GM12878 (cell line): Measurements from ENCODE around the gene SMIM38. TPM values are rescaled to one million over a fixed set of nuclear protein-coding genes. Genes with fewer than 3 reads are reported as not detected.

ENCODE experiments used
- ATAC-seq: fragments of 200-7000 bp; cut with Tn5 transposase; 3 replicates; pipeline ENCODE4 v1.9.1; 2020; ENCODE audit warnings: mild to moderate bottlenecking, moderate library complexity
- BruUV-seq: library from RNA; stranded (reverse); fragments of 400-500 nt; replicated peaks from 2 replicates; lab custom pipeline; 2021; lab: Mats Ljungman, UMichigan
- CTCF ChIA-PET: fragments of 300-600 bp; sonication (Branson Sonifier 250); formaldehyde crosslinking; extraction: SDS; loops from one replicate; lab custom pipeline; 2021; ENCODE audit warnings: inconsistent platforms; lab: Yijun Ruan, JAX
- POLR2A ChIA-PET: fragments of 350-600 bp; formaldehyde crosslinking; extraction: SDS; loops from one replicate; lab custom pipeline; 2021; ENCODE audit warnings: inconsistent platforms; lab: Charles Lee
- RAD21 ChIA-PET: fragments of 300-600 bp; sonication (Branson Sonifier 250); formaldehyde crosslinking; loops from one replicate; lab custom pipeline; 2023; ENCODE audit warnings: antibody characterized with exemption; ENCODE audit not compliant: unreplicated experiment; lab: Charles Lee
- SMC1A ChIA-PET: fragments of 300-600 bp; sonication (Branson Sonifier 250); formaldehyde crosslinking; loops from one replicate; lab custom pipeline; 2023; ENCODE audit not compliant: unreplicated experiment, uncharacterized antibody; lab: Charles Lee
- DNase-seq: peaks from one replicate; pipeline ENCODE4 v3.0.0-alpha.2; 2011; ENCODE audit warnings: low read depth, low spot score
- FAIRE-seq: peaks from 3 replicates; lab custom pipeline; 2011; peaks lifted over from hg19 to GRCh38; lab: Jason Lieb, UNC
- H2AFZ ChIP-seq: 2 replicates; pipeline ENCODE4 v1.6.0; 2011; ENCODE audit warnings: low read depth, low read length, control low read depth; ENCODE audit not compliant: control insufficient read depth
- H3K27ac ChIP-seq: 2 replicates; pipeline ENCODE4 v1.5.1; 2011; ENCODE audit warnings: control low read depth; ENCODE audit not compliant: control insufficient read depth, insufficient read depth
- H3K27me3 ChIP-seq, 2 experiments: replicated peaks in 1 of 2; 2 replicates each; pipeline versions ENCODE4 v1.6.0 to v1.6.1; 2011; ENCODE audit warnings: low read length in 1 of 2; ENCODE audit not compliant: control insufficient read depth in 2 of 2, insufficient read depth in 2 of 2
- H3K36me3 ChIP-seq, 2 experiments: 2 replicates each; pipeline ENCODE4 v1.5.1; 2011; ENCODE audit warnings: low read length in 1 of 2; ENCODE audit not compliant: control insufficient read depth in 2 of 2, insufficient read depth in 2 of 2
- H3K4me1 ChIP-seq: 2 replicates; pipeline ENCODE4 v1.6.1; 2011; ENCODE audit warnings: mild to moderate bottlenecking, low read length, moderate library complexity, mixed read lengths; ENCODE audit not compliant: control insufficient read depth, insufficient read depth
- H3K4me2 ChIP-seq: 2 replicates; pipeline ENCODE4 v1.6.0; 2011; ENCODE audit warnings: control low read depth; ENCODE audit not compliant: control insufficient read depth, insufficient read depth
- H3K4me3 ChIP-seq: fragments of 200-600 bp; sonication (generic); 2 replicates; pipeline ENCODE4 v1.5.1; 2016
- H3K79me2 ChIP-seq: 2 replicates; pipeline ENCODE4 v1.6.0; 2011; ENCODE audit warnings: low read length; ENCODE audit not compliant: control insufficient read depth, insufficient read depth
- H3K9ac ChIP-seq: 2 replicates; pipeline ENCODE4 v1.8.0; 2011; ENCODE audit warnings: low read length, control low read depth, mixed read lengths; ENCODE audit not compliant: control insufficient read depth, insufficient read depth
- H3K9me3 ChIP-seq: replicated peaks from 3 replicates; pipeline ENCODE4 v1.5.1; 2011; ENCODE audit warnings: mild to moderate bottlenecking, low read length; ENCODE audit not compliant: control insufficient read depth, insufficient read depth
- H4K20me1 ChIP-seq: 2 replicates; pipeline ENCODE4 v1.6.0; 2011; ENCODE audit not compliant: control insufficient read depth, insufficient read depth
- BHLHE40 ChIP-seq, 2 experiments: fragments of 450-650 bp in 1 of 2; IDR thresholded peaks; 2 replicates each; pipeline ENCODE4 v1.6.1; 2011 to 2017; ENCODE audit warnings: low read depth in 2 of 2, borderline replicate concordance in 1 of 2, improper control_type of control experiment in 1 of 2, low read length in 1 of 2, mild to moderate bottlenecking in 1 of 2
- CBX3 ChIP-seq: fragments of 200-600 bp; sonication (generic); IDR thresholded peaks from 2 replicates; pipeline ENCODE4 v1.6.1; 2016; ENCODE audit warnings: low read depth, borderline replicate concordance
- EGR1 ChIP-seq, 2 experiments: IDR thresholded peaks; 1 replicate in 1 of 2; 2 replicates in 1 of 2; pipeline ENCODE4 v1.6.1; 2011 to 2012; ENCODE audit warnings: low read depth in 2 of 2, low read length in 2 of 2, borderline replicate concordance in 1 of 2, mild to moderate bottlenecking in 1 of 2, moderate library complexity in 1 of 2
- LARP7 ChIP-seq: fragments of 450-650 bp; IDR thresholded peaks from 2 replicates; pipeline ENCODE4 v1.6.1; 2017; ENCODE audit warnings: mild to moderate bottlenecking
- PRDM15 ChIP-seq: fragments of 450-650 bp; formaldehyde crosslinking; IDR thresholded peaks from 2 replicates; pipeline ENCODE4 v1.4.0; 2020; ENCODE audit warnings: mild to moderate bottlenecking, moderate library complexity
- RFX5 ChIP-seq: IDR thresholded peaks from 2 replicates; pipeline ENCODE4 v1.6.1; 2011; ENCODE audit warnings: low read depth, low read length, improper control_type of control experiment
- USF1 ChIP-seq: IDR thresholded peaks from 2 replicates; pipeline ENCODE4 v1.6.1; 2011; ENCODE audit warnings: borderline replicate concordance, low read depth, mild to moderate bottlenecking, moderate library complexity, mixed read lengths, low read length; ENCODE audit not compliant: insufficient read depth; ENCODE audit errors: extremely low read length
- ZBTB40 ChIP-seq: fragments of 450-650 bp; IDR thresholded peaks from 2 replicates; pipeline ENCODE4 v1.6.1; 2016; ENCODE audit warnings: mild to moderate bottlenecking, moderate library complexity, borderline replicate concordance
- WGBS: methylation state at CpG from one replicate; pipeline ENCODE4 v1.1.6; 2016; ENCODE audit warnings: low lambda C conversion rate; ENCODE audit not compliant: insufficient replicate concordance, insufficient coverage; ENCODE audit errors: missing lambda C conversion rate; 5-methylcytosine and 5-hydroxymethylcytosine counted together
- in situ Hi-C: fragments of 300-500 bp; cut with MboI; formaldehyde crosslinking; loops from 9 replicates; pipeline ENCODE4 v1.14.3; 2018; ENCODE audit warnings: mixed read lengths
- intact Hi-C: fragments of 100-400 bp; cut with micrococcal nuclease; formaldehyde crosslinking; loops from one replicate; pipeline ENCODE4 v1.14.2; 2022; ENCODE audit not compliant: unreplicated experiment
- polyA plus RNA-seq, 11 experiments: library from polyadenylated mRNA; depleted of rRNA in 4 of 11; unstranded in 6 of 11; stranded (reverse) in 5 of 11; fragments of >200 nt; fragmentation: Nextera tagmentation in 4 of 11; fragmentation: Illumina TruSeq in 1 of 11; extraction: Ambion mirVana in 4 of 11; extraction: Trizol in 1 of 11; gene quantifications; 1 replicate in 1 of 11; 2 replicates in 10 of 11; pipeline versions ENCODE4 v1.2.1 to v1.2.3, GENCODE V29; 2011 to 2016; ENCODE audit warnings: inconsistent platforms in 2 of 11, missing spikeins in 2 of 11, low read depth in 1 of 11
- total RNA-seq, 4 experiments: library from RNA; depleted of rRNA in 3 of 4; stranded (reverse); fragments of >200 nt in 3 of 4; fragmentation: Illumina TruSeq in 1 of 4; extraction: Trizol in 1 of 4; gene quantifications; 2 replicates each; pipeline versions ENCODE4 v1.2.1 to v1.2.3, GENCODE V29; 2013 to 2021

Gene SMIM38
- total and polyA plus RNA-seq, 10 of the 15 experiments (the other 5 are each of a cell fraction or from before 2014, with no cell fraction given): 0.15 to 5.0 (median 2.1) TPM; not detected in 1

GRCh38 chr11:69171476-69172240 is 15.9 kb downstream of the SMIM38 start:
- H3K79me2 ChIP-seq: no peaks in the 10 kb centered on the region
- FAIRE-seq (no peak), ATAC-seq (no peak), DNase-seq (no peak)
- SMC1A ChIA-PET: interaction anchor here (0.7 kb wide), 1 partner anchor 25 kb away, joined by 3 read pairs; no protein-coding TSS in a partner anchor
- no peaks in the 10 kb centered on the region for H4K20me1 ChIP-seq
- no peaks in the 10 kb centered on the region for H3K36me3 ChIP-seq
- intact Hi-C loops: no loop called here
- 62% methylated on average over 6 of the region's 6 CpGs for WGBS
- no peak overlapping the region for H3K27ac ChIP-seq
- in situ Hi-C loops: no loop called here
- H3K4me3 ChIP-seq: no peak overlapping the region
- no peak for TF ChIP-seq PRDM15 (CRISPR knock-in tag)
- no peak for TF ChIP-seq LARP7
- no peak for TF ChIP-seq USF1
- no peak for TF ChIP-seq RFX5
- TF ChIP-seq BHLHE40 (IDR thresholded peaks at IDR 0.05; ENCODE audit: borderline replicate concordance in 1 of 2, low read depth in 2 of 2, low read length in 1 of 2): peak in 1 of 2 experiments; percentile 20; a peak in 1 of 4 replicates
- no peak for TF ChIP-seq EGR1 (IDR thresholded peaks at IDR 0.05; ENCODE audit: borderline replicate concordance in 1 of 2, low read depth in 2 of 2, low read length in 2 of 2)
- no peak for TF ChIP-seq CBX3
- no peak for TF ChIP-seq ZBTB40
- peaks cover 11% of the 10 kb centered on the region for H3K4me1 ChIP-seq
- no TSS peak for BruUV-seq
- H3K4me2 ChIP-seq: no peak overlapping the region
- POLR2A ChIA-PET: interaction anchor here (1.6 kb wide), 1 partner anchor 15 kb away, joined by 8 read pairs; the partner anchor contains the start of gene SMIM38
- peaks cover 4% of the 10 kb centered on the region for H3K9me3 ChIP-seq
- H3K27me3 ChIP-seq: no peaks in the 10 kb centered on the region
- RAD21 ChIA-PET: no interaction called here
- no peak overlapping the region for H3K9ac ChIP-seq
- CTCF ChIA-PET: no interaction called here
- H2AFZ ChIP-seq: no peak overlapping the region
